Gastrocnemius medialis (tissue), 4 donors: ENCODE data around the gene KDM4B. TPM values are rescaled to one million over a fixed set of nuclear protein-coding genes. Genes with fewer than 3 reads are reported as not detected.

Source experiments
- ATAC-seq, 2 donors: fragments of 150-250 bp; one replicate each; pipeline ENCODE4 v1.9.1; 2016
- DNase-seq, 2 donors: peaks; one replicate each; pipeline ENCODE4 v3.0.0-alpha.2; 2019
- H3K27ac ChIP-seq, 4 donors: fragments of 200-600 bp; sonication (generic); 1 replicate in 1 of 4; 2 replicates in 3 of 4; pipeline ENCODE4 v1.5.1; 2016 to 2018; ENCODE audit warnings: mild to moderate bottlenecking in 2 of 4, moderate library complexity in 1 of 4
- H3K27me3 ChIP-seq, 3 donors: fragments of 200-600 bp; sonication (generic) in 2 of 3; 1 replicate in 1 of 3; 2 replicates in 2 of 3; pipeline versions ENCODE4 v1.5.1 to v1.6.0; 2016 to 2019; ENCODE audit warnings: mild to moderate bottlenecking in 1 of 3, moderate library complexity in 1 of 3
- H3K36me3 ChIP-seq, 2 donors: fragments of 200-600 bp; sonication (generic) in 1 of 2; one replicate each; pipeline ENCODE4 v1.5.1; 2017 to 2018
- H3K4me1 ChIP-seq, 2 donors: fragments of 200-600 bp; sonication (generic) in 1 of 2; one replicate each; pipeline ENCODE4 v1.5.1; 2016 to 2017; ENCODE audit warnings: mild to moderate bottlenecking in 2 of 2
- H3K4me3 ChIP-seq, 4 donors: fragments of 200-600 bp; sonication (generic) in 3 of 4; 1 replicate in 1 of 4; 2 replicates in 3 of 4; pipeline ENCODE4 v1.5.1; 2016 to 2019; ENCODE audit warnings: mild to moderate bottlenecking in 2 of 4
- H3K9me3 ChIP-seq, 3 donors: fragments of 200-600 bp; sonication (generic) in 2 of 3; 1 replicate in 1 of 3; 2 replicates in 2 of 3; pipeline ENCODE4 v1.5.1; 2016 to 2019
- POLR2A ChIP-seq, 2 donors: fragments of 450-650 bp; IDR thresholded peaks; one replicate each; pipeline ENCODE4 v1.6.1; 2017; ENCODE audit warnings: antibody characterized with exemption in 2 of 2, mild to moderate bottlenecking in 2 of 2, moderate library complexity in 2 of 2
- in situ Hi-C, 4 donors: fragments of 200-750 bp; cut with MboI; loops; one replicate each; pipeline versions ENCODE4 v1.15.0 to v1.8.0; 2017; ENCODE audit warnings: low sequenced_read_pairs in 4 of 4
- intact Hi-C: fragments of 100-400 bp; cut with DNase I; formaldehyde crosslinking; loops from one replicate; pipeline ENCODE4 v1.15.1; 2023; ENCODE audit warnings: low total_unique reads
- total RNA-seq, 4 donors: library from RNA; depleted of rRNA; stranded (reverse); fragments of >200 nt; gene quantifications; one replicate each; pipeline versions ENCODE4 v1.1.0 to v1.2.3, GENCODE V29; 2016
- TF ChIP-seq, protein P1 (sequence below), 5 experiments: fragments of 450-650 bp in 3 of 5; fragments of 200-600 bp in 2 of 5; sonication (generic) in 2 of 5; IDR thresholded peaks in 4 of 5; conservative IDR thresholded peaks in 1 of 5; 1 replicate in 4 of 5; 2 replicates in 1 of 5; pipeline ENCODE4 v1.5.1; 2016 to 2019; ENCODE audit warnings: antibody characterized with exemption in 5 of 5, mild to moderate bottlenecking in 3 of 5, moderate library complexity in 3 of 5

The KDM4B gene
- total RNA-seq, 4 donors from 2014 or later: 40.9 to 61.4 (median 46.4) TPM

DNA sequence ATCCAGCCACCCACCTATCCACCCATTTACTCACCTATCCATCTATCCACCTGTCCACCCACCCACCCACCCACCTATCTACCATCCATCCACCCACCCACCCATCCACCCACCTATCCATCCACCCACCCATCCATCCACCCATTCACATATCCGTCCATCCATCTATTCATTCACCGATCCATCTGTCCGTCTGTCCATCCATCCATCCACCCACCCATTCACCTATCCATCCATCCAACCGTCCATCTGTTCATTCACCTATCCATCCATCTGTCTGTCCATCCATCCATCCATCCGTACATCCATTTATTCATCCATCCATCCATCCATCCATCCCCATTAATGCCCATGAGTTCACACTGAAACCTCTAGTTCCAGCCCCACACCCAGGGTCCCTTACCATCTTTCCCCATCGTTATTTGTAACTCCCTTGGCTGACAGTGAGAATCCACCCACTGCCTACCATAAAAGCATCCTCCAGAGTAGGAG lies 31.3 kb downstream of the KDM4B start:
- H3K27ac ChIP-seq: no peak overlapping the region
- TF ChIP-seq, protein P1, sequence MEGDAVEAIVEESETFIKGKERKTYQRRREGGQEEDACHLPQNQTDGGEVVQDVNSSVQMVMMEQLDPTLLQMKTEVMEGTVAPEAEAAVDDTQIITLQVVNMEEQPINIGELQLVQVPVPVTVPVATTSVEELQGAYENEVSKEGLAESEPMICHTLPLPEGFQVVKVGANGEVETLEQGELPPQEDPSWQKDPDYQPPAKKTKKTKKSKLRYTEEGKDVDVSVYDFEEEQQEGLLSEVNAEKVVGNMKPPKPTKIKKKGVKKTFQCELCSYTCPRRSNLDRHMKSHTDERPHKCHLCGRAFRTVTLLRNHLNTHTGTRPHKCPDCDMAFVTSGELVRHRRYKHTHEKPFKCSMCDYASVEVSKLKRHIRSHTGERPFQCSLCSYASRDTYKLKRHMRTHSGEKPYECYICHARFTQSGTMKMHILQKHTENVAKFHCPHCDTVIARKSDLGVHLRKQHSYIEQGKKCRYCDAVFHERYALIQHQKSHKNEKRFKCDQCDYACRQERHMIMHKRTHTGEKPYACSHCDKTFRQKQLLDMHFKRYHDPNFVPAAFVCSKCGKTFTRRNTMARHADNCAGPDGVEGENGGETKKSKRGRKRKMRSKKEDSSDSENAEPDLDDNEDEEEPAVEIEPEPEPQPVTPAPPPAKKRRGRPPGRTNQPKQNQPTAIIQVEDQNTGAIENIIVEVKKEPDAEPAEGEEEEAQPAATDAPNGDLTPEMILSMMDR (IDR thresholded peaks at IDR 0.05 in 4 of 5, conservative IDR thresholded peaks at IDR 0.05 in 1 of 5): no peak
- TF ChIP-seq POLR2A (IDR thresholded peaks at IDR 0.05): no peak
- DNase-seq: no peak
- in situ Hi-C loops: no loop called here
- intact Hi-C loops: no loop called here
- H3K4me3 ChIP-seq: no peak overlapping the region
- H3K27me3 ChIP-seq: no peaks in the 10 kb centered on the region
- no peaks in the 10 kb centered on the region for H3K9me3 ChIP-seq
- H3K36me3 ChIP-seq: no peaks in the 10 kb centered on the region
- H3K4me1 ChIP-seq: peaks cover 3 to 12% of the 10 kb centered on the region in 2 donors
- no peak for ATAC-seq

GRCh38 chr19:5001615-5002014 lies 32.7 kb downstream of the KDM4B start:
- TF ChIP-seq POLR2A (IDR thresholded peaks at IDR 0.05): no peak
- TF ChIP-seq, protein P1 (IDR thresholded peaks at IDR 0.05 in 4 of 5, conservative IDR thresholded peaks at IDR 0.05 in 1 of 5): peak; percentile 52 to 75 (median 67)
- Histone ChIP-seq H3K27me3 (no peaks in the 10 kb centered on the region), H3K27ac (no peak overlapping the region), H3K4me1 (peaks cover 3 to 12% of the 10 kb centered on the region in 2 donors), H3K36me3 (no peaks in the 10 kb centered on the region), H3K4me3 (no peak overlapping the region), H3K9me3 (no peaks in the 10 kb centered on the region)
- ATAC-seq (peak in 1 of 2 donors; percentile 56), DNase-seq (no peak)
- intact Hi-C loops (loop anchor here (1.0 kb wide), 1 partner anchor 30 kb away; no protein-coding TSS in a partner anchor), in situ Hi-C loops (no loop called here)

DNA sequence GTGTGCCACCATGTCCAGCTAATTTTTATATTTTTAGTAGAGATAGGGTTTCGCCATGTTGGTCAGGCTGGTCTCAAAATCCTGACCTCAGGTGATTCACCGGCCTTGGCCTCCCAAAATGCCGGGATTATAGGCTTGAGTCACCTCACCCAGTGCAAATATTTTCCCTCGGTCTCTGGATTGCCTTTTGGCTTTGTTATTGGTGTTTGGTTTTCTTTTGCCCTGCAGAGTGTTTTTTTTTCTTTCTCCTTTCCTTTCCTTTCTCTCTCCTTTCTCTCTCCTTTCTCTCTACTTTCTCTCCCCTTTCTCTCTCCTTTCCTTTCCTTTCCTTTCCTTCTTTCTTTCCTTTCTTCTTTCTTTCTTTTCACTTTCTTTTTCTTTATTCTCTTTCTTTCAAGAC lies 33.2 kb downstream of the KDM4B start:
- Histone ChIP-seq H3K9me3 (no peaks in the 10 kb centered on the region), H3K27me3 (no peaks in the 10 kb centered on the region), H3K4me1 (peaks cover 3 to 12% of the 10 kb centered on the region in 2 donors), H3K27ac (no peak overlapping the region), H3K4me3 (no peak overlapping the region), H3K36me3 (no peaks in the 10 kb centered on the region)
- in situ Hi-C loops: no loop called here
- intact Hi-C loops: no loop called here
- DNase-seq: no peak
- no peak for TF ChIP-seq POLR2A (IDR thresholded peaks at IDR 0.05)
- TF ChIP-seq, protein P1 (IDR thresholded peaks at IDR 0.05 in 4 of 5, conservative IDR thresholded peaks at IDR 0.05 in 1 of 5): no peak
- ATAC-seq: no peak

DNA sequence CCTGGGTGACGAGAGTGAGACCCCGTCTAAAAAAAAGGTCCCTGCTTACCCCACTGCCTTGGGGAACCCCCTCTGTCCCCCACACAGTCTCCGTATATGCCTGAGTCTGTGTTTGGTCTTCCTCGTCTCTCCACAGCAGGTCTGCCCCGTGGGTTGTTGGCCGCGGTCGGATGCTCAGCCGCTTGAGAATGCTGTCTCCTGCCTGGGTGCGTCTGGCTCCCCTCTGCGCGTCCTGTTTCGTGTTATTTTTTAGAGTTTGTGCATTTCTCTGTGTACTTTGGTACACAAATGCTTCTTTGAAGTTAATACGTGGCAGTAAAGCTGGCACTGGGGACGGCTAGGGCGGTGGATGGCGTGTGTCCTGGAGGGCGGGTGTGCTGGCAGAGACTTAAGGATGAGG lies 34.9 kb downstream of the KDM4B start:
- no peak for DNase-seq
- H3K4me1 ChIP-seq: peaks cover 3 to 12% of the 10 kb centered on the region in 2 donors
- in situ Hi-C loops: no loop called here
- H3K36me3 ChIP-seq: no peaks in the 10 kb centered on the region
- no peak overlapping the region for H3K4me3 ChIP-seq
- H3K27ac ChIP-seq: no peak overlapping the region
- intact Hi-C loops: no loop called here
- ATAC-seq: no peak
- no peaks in the 10 kb centered on the region for H3K27me3 ChIP-seq
- H3K9me3 ChIP-seq: no peaks in the 10 kb centered on the region
- no peak for TF ChIP-seq POLR2A (IDR thresholded peaks at IDR 0.05)
- TF ChIP-seq, protein P1 (IDR thresholded peaks at IDR 0.05 in 4 of 5, conservative IDR thresholded peaks at IDR 0.05 in 1 of 5): no peak

- H3K27me3 ChIP-seq: no peaks in the 10 kb centered on the region
- H3K4me1 ChIP-seq: peaks cover 3 to 12% of the 10 kb centered on the region in 2 donors
- TF ChIP-seq, protein P1 (IDR thresholded peaks at IDR 0.05 in 4 of 5, conservative IDR thresholded peaks at IDR 0.05 in 1 of 5): no peak
- TF ChIP-seq POLR2A (IDR thresholded peaks at IDR 0.05): no peak
- in situ Hi-C loops: no loop called here
- H3K27ac ChIP-seq: no peak overlapping the region
- H3K9me3 ChIP-seq: no peaks in the 10 kb centered on the region
- H3K36me3 ChIP-seq: no peaks in the 10 kb centered on the region
- ATAC-seq (peak in 1 of 2 donors; percentile 72), DNase-seq (peak in 1 of 2 donors; percentile 53)
- intact Hi-C loops: no loop called here
- H3K4me3 ChIP-seq: no peak overlapping the region
These were observed 36.2 kb downstream of the KDM4B start for GRCh38 chr19:5005096-5005495.
